ENCODE data around the gene SOWAHA. TPM values are rescaled to one million over a fixed set of nuclear protein-coding genes. Genes with fewer than 3 reads are reported as not detected.

Gene SOWAHA
- total and polyA plus RNA-seq, 2 donors (not counting 3 experiments of a cell fraction or from before 2014, with no cell fraction given) = not detected

GRCh38 chr5:132765311-132766019 lies 47.6 kb upstream of the SOWAHA start:
- Histone ChIP-seq H2AFZ (ENCODE audit: low read depth, low read length) (no peak overlapping the region), H3K9me1 (replicated peaks; ENCODE audit: control insufficient read depth, extremely low read depth, insufficient read depth, low read length) (no peaks in the 10 kb centered on the region), H4K20me1 (replicated peaks; ENCODE audit: control insufficient read depth, extremely low read depth, insufficient read depth, low read length) (no peaks in the 10 kb centered on the region), H3K9me3 (replicated peaks; ENCODE audit: control insufficient read depth, insufficient read depth, low read length) (no peaks in the 10 kb centered on the region), H3K9ac (replicated peaks; ENCODE audit: extremely low read depth, insufficient read depth, low read length) (no peak overlapping the region), H3K4me2 (ENCODE audit: insufficient read depth, low read length) (no peak overlapping the region), H3K4me1 (ENCODE audit: control insufficient read depth, extremely low read depth, insufficient read depth, low read length) (peaks cover 13% of the 10 kb centered on the region), H3K27ac (ENCODE audit: insufficient read depth, low read depth, low read length) (no peak overlapping the region), H3K79me2 (ENCODE audit: control insufficient read depth, insufficient read depth, low read length) (peaks cover 21% of the 10 kb centered on the region), H3K36me3 (ENCODE audit: control insufficient read depth in 2 of 2, extremely low read depth in 1 of 2, insufficient read depth in 2 of 2, low read length in 2 of 2) (peaks cover 2 to 21% of the 10 kb centered on the region in 2 experiments), H3K4me3 (replicated peaks in 1 of 3; ENCODE audit: insufficient read depth in 1 of 3, low read depth in 1 of 3, low read length in 3 of 3) (no peak overlapping the region), H3K27me3 (ENCODE audit: control insufficient read depth in 2 of 2, insufficient read depth in 2 of 2, low read length in 2 of 2) (no peaks in the 10 kb centered on the region)
- ChIA-PET POLR2A (no interaction called here), CTCF (interaction anchor here (1.1 to 2.2 kb wide), 3 partner anchors 11 to 48 kb away, joined by 3 to 5 read pairs (median 3); no protein-coding TSS in a partner anchor)
- no peak for TF ChIP-seq JUN (IDR thresholded peaks at IDR 0.05; ENCODE audit: borderline replicate concordance, insufficient read depth, insufficient read length, low read depth)
- no peak for TF ChIP-seq EZH2 (IDR thresholded peaks at IDR 0.05; ENCODE audit: borderline replicate concordance, low read depth, low read length, severe bottlenecking)
- TF ChIP-seq CTCF (IDR thresholded peaks at IDR 0.05; ENCODE audit: extremely low read depth in 1 of 2, insufficient read depth in 1 of 2, low read depth in 1 of 2, low read length in 2 of 2) = no peak
- TF ChIP-seq POLR2AphosphoS5 (IDR thresholded peaks at IDR 0.05; ENCODE audit: insufficient read depth, low read depth, low read length) = no peak
- no peak for TF ChIP-seq FOS (IDR thresholded peaks at IDR 0.05; ENCODE audit: borderline replicate concordance, insufficient read depth, low read length)
- TF ChIP-seq GATA2 (IDR thresholded peaks at IDR 0.05; ENCODE audit: insufficient read depth, insufficient read length, low read depth, low read length) = no peak
- no peak for TF ChIP-seq MAX (IDR thresholded peaks at IDR 0.05; ENCODE audit: insufficient read depth, insufficient read length)
- TF ChIP-seq MYC (IDR thresholded peaks at IDR 0.05; ENCODE audit: low read depth, low read length) = no peak
- TF ChIP-seq POLR2A (IDR thresholded peaks at IDR 0.05; ENCODE audit: low read depth, low read length) = no peak
- DNase-seq (ENCODE audit: low read depth, low spot score) (no peak), FAIRE-seq (no peak)
- intact Hi-C loops (cut with micrococcal nuclease) = no loop called here
- no TSS peak for BruUV-seq (replicated peaks)
- dilution Hi-C loops (cut with MboI; ENCODE audit: extremely low pct_ligation_motif_present, low sequenced_read_pairs) = no loop called here

Data from endothelial cell of umbilical vein (primary cell).